GM18502 (cell line): ENCODE data around the gene XPA.
A peak's percentile ranks its signal among the peaks of the same experiment; 100 is the strongest.

Source experiments
- ATAC-seq: cut with Tn5 transposase; IDR thresholded peaks from one replicate; pipeline ENCODE4 v1.9.1; 2021; ENCODE audit warnings: mild to moderate bottlenecking; ENCODE audit not compliant: unreplicated experiment, poor library complexity

The XPA gene

GRCh38 chr9:97660847-97661246, 36.3 kb downstream of the XPA start:
- no peak for ATAC-seq

GRCh38 chr9:97660340-97660739, 36.8 kb downstream of the XPA start:
- ATAC-seq: no peak

- ATAC-seq: no peak
Observed at GRCh38 chr9:97659771-97660170, 37.4 kb downstream of the XPA start.

- no peak for ATAC-seq
Observed at GRCh38 chr9:97658707-97659106, 38.4 kb downstream of the XPA start.

GRCh38 chr9:97651646-97652045, 45.5 kb downstream of the XPA start:
- no peak for ATAC-seq

GRCh38 chr9:97647996-97648395, 49.1 kb downstream of the XPA start:
- no peak for ATAC-seq

- no peak for ATAC-seq
Observed at GRCh38 chr9:97645720-97646119, 51.4 kb downstream of the XPA start.

GRCh38 chr9:97640325-97640724, 56.8 kb downstream of the XPA start:
- no peak for ATAC-seq

GRCh38 chr9:97638666-97639065, 58.5 kb downstream of the XPA start:
- ATAC-seq: no peak

GRCh38 chr9:97636903-97637302, 60.2 kb downstream of the XPA start:
- no peak for ATAC-seq

GRCh38 chr9:97635026-97635425, 62.1 kb downstream of the XPA start:
- no peak for ATAC-seq

- peak; percentile 2 for ATAC-seq
Observed at GRCh38 chr9:97633859-97634490, 63.2 kb downstream of the XPA start.

GRCh38 chr9:97632985-97633858, 63.9 kb downstream of the XPA start, which contains the start of the genes NCBP1 and TSTD2:
Gene NCBP1 (plus strand): TSS chr9:97633821. CDS start chr9:97633882, 61 bp downstream.
Gene TSTD2 (minus strand): TSS chr9:97633368. CDS start chr9:97627562, 5,806 bp downstream.
- peak; percentile 87 for ATAC-seq

GRCh38 chr9:97632248-97632984, 64.7 kb downstream of the XPA start:
- peak; percentile 13 for ATAC-seq

GRCh38 chr9:97630591-97630990, 66.5 kb downstream of the XPA start:
- no peak for ATAC-seq

GRCh38 chr9:97629156-97629555, 68.0 kb downstream of the XPA start:
- no peak for ATAC-seq

- ATAC-seq: no peak
Observed at GRCh38 chr9:97628668-97629067, 68.5 kb downstream of the XPA start.

- ATAC-seq: no peak
Observed at GRCh38 chr9:97627624-97628023, 69.5 kb downstream of the XPA start.

GRCh38 chr9:97625620-97626019, 71.5 kb downstream of the XPA start:
- ATAC-seq: no peak
